Globus pallidus (tissue), 1 donor: ENCODE data around the gene GRID2.

Experiments
- DNase-seq: peaks from one replicate; pipeline ENCODE4 v3.0.0-alpha.2; 2015; ENCODE audit warnings: low spot score

GRID2 gene

DNA sequence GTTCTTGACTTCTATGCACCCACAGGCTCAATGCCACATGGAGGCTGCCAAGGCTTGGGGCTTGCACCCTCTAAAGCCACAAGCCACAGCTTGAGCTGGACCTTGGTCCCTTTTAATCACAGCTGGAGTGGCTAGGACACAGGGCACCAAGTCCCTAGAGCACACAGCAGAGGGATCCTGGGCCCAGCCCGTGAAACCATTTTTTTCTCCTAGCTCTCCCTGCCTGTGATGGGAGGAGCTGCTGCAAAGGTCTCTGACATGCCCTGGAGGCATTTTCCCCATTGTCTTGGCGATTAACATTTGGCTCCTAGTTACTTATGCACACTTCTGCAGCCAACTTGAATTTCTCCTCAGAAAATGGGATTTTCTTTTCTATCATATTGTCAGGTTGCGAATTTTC is 410.9 kb downstream of the GRID2 start:
- DNase-seq, result no peak

DNA sequence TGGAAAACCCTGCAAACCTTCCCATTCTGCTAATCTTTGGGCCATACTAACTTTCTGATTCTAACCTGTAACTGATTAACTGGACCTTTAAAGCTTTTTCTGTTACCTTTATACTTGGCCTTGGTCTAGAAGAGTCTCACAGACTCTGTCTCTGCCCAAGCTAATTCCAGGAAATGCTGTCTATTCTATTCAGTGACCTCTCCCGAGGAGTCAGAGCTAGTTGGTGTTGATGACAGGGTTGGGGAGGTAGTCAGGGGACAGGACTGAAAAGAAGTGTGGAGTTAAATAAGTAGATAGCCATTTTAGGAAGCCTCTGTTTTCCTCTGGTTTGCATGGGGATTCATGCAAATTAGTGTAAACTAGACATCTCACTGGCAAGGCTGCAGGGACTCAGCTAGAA is 429.5 kb downstream of the GRID2 start:
- no peak for DNase-seq

DNA sequence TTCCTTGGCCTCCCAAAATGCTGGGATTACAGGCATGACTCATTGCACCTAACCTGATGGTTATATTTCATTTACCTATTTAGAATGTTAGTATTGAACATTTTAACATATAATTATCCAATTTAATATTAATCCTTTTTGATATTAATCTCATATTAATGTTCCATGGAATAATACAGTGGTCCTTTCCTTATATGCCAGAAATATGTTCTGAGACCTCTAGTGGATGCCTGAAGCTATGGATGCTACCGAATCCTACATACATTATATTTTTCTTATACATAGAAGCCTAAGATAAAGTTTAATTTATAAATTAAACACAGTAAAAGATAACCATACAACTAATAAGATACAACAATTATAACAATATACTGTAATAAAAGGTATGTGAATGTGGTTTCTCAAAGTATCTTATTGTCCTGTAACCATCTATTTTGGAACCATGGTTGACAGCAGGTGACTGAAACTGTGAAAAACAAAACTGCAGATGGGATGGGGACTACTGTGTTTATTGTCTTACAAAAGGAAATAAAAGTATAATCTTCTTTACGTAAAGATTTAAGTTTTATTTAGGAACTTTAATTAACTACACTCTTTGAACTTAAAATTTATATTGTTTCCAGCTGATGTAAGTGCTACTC is 431.4 kb downstream of the GRID2 start:
- no peak for DNase-seq

DNA sequence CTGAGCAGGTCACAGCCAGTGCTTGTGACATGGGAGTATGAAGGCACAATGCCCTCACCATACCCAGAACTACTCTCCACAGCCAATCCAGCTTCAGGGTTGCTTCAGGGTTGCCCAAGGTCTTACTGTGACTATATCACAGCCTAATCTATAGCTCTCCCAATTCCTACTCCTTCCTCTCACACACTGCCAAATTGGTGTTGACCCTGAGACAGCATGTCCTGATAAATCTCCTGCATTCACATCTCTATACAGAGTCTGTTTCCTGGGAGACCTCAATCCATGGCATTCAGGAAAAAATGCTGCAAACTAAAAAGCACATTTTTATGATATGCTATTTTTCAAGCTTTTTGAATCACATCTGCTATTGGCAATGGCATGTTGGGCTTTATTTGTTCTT is 456.7 kb downstream of the GRID2 start:
- no peak for DNase-seq

DNA sequence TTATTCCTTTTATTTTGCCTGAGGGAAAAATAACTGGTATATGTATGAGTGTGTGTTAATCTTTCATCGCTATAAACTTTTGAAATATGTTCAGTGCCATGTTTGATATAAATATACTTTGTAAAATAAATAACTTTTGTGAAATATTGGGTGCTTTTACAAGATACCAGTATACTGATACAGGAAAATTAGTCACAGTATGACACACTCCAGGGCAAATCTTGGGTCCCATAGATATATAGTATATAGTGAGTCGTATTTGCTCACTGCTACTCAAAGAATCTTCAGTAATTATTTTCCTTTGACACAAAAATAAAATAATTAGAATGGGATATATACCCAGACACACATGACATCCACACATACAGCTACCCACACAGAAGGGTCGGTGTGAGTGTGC is 472.3 kb downstream of the GRID2 start:
- DNase-seq, result no peak

DNA sequence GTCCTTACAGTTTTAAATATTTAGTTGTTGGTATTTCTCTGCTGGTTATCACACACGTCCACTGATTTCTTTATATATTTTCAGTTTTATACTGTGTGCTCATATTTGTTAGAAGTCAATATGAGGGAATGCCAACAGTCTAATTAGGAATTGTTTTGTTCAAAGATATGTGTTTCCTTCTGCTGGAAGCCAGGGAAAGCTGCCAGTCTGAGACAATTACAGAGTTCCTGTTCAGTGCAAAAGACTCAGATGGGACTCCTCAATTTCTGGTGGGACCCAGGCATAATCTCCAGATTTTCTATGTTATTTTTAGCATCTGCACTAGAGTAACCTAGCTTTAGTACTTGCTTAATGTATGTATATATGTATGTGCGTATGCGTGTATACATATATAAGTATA is 486.0 kb downstream of the GRID2 start:
- DNase-seq, result no peak

DNA sequence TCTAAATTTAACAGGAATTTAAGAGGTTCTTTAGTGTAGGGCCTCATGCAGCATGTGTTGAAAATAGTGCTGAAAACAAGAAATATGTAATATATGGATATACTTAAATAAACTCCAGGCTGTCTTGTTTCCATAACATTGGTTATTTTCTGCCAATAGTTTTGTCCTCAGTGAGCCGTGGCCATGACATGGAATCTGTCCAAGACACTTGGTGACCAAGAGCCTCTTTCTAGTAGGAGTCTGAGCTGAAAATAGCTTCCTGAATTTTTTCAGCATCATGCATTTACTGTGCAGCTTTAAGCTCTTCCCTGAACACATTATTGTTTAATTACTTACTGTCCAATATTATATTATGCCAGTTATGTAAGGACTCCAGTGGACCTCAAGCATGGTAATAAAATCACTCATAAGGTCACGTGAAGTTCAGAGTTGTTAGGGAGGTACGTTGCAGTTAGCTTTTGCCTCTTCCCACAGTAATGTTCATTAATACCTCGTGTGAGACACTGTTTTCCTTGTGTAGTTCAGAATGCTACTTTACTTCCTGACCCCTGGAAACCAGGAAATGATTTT is 488.2 kb downstream of the GRID2 start:
- DNase-seq, result peak; percentile 2

DNA sequence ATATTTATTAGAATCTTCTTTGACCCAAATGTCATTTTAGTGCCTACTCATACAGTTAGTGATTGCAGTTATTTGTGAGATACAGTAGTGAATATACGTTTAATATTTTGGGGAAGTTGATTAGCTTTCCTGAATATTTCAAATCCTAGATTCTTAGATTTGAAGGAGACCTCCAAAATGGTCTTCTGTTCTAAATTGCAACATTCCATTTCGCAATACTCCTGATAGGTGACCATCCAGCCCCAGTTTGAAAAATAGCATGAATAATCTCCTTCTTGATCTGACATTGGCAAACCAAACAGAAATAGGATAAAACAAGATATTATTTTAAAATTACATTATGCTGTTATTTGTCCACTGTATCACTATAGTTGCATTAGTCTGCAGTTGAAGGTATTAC is 505.6 kb downstream of the GRID2 start:
- DNase-seq, result no peak

DNA sequence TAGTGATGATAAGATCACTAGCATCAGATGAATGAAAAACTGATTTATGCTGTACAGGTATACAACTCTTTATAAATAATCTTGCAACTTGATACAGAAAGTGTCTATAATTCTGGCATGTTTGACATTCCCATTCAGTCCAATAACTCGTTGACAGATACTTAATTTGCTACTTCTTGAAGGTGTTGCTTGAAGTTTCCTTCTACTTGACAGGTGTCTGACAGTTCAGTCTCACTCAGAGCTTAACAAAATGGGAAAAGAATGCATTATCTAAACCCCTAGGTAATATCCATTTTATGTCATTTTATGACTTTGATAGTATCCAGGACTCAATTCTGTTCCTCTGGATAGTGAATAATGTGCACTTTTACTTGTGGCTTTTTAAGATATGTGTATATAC is 508.9 kb downstream of the GRID2 start:
- no peak for DNase-seq

DNA sequence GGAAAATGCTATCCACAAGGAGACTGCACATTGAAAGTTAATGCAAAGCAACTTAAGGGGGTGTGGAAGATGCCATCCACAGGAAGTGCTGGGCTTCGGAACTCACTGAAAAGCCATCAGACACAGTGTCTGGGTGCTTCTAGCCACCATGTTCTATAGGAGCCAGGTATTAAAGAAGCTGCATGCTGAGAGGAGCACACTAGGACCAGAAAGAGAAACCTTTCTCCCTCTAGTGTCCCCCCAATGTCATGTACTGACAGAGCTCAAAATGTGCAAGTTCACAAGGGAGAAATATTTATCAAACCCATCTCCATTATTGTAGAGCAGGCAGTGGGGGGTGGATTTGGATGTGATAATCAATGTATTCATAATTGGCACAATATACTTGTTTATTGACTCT is 510.9 kb downstream of the GRID2 start:
- DNase-seq, result no peak

DNA sequence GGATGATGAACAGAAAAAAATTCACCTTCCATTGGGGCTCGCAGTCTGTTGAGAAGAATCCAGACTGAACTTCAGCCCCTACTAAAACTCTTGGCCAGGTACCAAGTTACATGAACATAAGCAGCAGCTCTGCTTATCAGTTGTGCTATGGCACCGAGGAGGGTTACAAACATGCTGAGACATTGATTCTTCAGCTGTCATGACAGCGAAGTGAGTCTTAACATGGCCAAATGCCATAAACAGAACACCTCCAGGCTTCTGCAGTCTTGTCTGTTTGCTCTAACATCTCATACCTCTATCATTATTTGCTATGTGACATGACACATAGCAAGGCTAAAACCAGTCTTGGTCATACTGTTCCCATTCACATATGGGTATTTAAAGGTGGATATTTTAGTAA is 521.5 kb downstream of the GRID2 start:
- DNase-seq, result no peak

DNA sequence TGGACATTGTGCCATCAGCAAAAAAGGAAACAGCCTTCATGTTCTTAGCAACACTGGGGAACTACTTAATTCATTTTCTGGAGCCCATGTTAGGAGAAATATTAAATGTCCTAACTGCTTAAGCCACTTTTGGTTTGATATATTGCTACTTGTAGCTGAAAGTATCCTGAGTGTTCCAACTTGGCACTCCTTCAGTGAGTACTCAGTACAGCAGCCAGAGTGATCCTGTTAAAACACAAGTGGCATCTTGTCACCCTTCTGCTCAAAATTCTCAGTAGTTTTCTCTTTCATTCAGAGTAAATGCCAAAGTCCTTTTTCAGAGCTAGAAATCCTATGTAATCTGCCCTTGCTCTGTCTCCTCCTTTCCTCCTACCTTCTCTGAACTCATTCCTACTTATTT is 522.0 kb downstream of the GRID2 start:
- peak; percentile 3 for DNase-seq

DNA sequence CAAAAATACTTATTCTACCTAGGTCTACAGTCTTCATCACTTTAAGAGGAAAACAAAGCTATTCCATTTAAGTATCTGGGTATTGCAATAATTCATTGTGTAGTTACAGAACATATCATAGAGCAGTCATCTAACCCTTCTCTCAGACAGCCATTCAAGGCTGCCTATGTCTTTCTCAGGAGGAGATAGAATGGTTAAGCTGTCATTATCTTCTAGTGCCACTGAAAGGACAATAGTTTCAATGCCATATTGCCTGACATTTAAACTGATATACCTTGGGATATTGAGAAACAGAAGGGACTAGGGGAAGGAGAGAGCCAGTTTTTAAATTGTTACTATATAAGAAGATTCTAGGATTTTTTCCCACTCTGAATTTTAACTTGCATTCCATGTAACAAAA is 527.0 kb downstream of the GRID2 start:
- DNase-seq, result no peak

DNA sequence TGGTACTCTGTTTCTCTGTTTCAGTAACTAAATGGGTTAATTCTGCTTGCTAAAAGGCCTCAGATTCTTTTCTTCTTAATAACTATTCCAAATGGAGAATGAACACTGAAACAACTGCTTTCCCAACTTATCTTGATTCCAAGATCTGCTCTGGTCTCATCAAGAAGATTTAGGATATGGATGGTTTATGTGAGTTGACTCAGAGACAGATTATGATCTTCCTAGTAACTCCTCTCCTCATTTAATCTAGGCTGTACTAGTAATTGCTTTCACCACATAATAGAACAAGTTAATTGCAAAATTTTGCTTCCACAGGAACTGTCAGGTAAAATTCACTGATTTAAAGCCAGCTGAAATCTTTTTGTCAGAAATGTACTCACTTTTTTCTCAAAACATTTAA is 537.1 kb downstream of the GRID2 start:
- DNase-seq, result no peak

DNA sequence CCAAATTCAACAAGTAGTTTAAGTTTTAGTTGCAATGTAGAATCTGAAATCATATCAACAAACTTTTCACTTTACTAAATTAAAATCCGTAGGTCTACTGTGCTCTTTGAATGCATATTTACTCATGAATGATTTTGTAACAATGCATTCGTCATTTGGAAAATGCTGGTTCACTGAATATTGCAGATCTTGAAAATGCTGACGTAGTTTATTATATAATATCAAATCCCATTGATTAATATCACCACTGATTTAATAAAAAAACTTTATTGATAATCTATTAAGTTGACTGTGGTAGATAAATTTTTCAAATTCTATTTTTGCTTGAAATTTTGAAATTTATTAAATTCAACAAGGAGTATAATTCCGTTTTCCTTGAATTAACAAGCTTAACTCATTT is 540.0 kb downstream of the GRID2 start:
- DNase-seq, result no peak

DNA sequence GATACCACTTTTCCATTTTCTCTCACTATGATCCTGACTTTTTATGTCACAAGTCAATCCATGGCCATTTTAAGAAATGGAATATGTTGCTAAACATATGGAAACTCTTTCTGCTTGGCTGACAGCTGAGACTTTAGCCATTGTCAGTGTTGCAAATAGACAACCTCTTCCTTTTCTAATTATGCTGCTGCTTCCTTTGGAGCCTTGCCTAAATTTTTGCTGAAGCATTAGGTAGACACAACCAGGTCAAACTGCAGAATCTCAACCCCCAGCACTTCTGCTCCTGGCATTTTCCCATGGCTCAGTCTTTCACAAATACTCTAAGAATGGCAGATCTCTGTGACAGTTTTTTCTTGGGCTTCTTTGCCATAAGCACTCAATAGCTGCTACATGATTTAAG is 543.3 kb downstream of the GRID2 start:
- no peak for DNase-seq

DNA sequence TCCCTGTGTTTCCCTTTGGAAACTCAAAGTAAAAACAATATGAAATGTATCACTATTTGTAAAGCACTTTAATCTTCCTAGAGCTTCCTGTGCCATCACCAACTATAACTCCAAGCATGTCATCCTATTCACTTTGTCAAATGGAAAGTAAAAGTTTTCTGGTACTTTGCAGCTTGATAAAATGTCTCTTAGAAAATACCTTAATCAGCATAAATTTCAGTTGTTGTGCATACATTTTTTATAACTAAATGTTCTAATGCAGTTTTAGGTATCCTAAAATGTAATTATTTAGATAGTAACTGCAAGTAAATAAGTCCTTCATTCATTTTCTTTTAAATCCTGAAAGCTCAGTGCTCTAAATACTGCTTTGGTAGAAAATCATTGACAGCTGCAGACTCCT is 558.7 kb downstream of the GRID2 start:
- DNase-seq, result no peak

DNA sequence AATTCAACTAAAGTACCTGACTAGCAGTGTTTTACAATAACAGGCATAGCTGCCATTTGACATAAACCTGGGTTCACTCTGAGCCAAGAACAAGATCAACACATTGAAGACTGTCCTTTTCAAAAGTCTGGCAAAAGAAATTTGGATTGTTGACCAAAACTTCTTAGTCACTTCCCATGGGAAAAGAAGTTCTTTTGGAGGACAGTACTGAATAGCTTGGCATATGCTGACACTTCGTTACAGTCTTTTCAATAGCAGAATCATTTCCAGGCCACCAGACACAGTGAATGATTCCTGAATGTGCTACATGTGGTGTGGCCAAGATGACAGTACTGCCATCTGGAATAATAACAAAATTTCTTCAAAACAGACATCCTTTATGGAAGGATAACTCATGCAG is 560.3 kb downstream of the GRID2 start:
- DNase-seq, result peak; percentile 46

DNA sequence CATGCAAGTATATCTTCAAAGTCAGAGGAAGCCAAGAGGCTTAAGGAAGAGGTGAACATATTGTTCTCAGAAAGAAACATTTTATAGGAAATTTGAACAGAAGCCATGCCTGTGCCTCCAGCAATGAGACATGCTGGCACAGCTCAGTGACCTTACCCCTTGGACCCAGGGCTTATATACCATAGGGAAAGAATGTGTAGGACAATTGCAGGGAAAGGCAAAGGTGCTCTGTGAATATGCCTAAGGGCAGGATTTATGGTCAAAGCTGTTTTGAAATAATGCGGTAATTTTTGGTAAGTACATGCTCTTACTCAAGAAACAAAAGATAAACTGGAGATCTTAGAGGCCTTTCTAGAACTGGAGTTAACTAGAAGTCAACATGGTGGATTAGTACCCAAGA is 568.8 kb downstream of the GRID2 start:
- DNase-seq, result no peak

DNA sequence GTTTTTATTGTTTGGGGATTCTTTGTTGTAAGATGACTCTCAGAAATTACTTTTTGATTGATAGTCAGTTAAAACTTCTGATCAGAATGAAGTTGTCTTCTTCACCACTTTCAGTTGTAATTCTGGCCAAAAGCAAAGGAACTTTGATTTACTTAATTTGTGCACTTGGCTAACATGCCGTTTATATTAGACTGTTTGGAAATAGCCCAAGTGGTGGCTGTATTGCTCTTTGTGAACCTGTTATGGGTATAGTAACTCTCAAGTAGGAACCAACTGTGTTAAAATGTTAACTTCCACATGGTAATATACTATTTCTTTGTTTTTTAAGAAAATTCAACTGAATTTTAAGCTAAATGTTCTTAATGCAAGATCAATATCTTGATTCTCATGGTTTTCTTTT is 581.9 kb downstream of the GRID2 start:
- no peak for DNase-seq

DNA sequence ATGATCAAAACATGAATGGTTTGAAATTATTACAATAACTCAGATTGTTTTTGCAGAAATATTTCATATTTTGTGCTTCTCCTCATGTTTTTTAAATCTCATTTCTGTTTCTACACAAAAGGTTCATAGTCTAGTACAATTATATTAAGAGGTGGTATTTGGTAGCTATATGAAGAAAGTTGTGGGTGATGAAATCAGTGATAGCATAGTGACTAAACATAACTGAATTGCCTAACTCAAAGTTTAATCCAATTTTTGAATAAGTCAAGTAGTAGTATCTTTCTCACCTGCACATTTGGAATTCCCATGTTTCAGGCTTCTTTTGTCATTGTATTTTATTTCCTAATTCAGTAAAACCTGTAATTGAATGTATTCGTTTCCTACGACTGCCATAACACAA is 648.7 kb downstream of the GRID2 start:
- DNase-seq, result no peak

DNA sequence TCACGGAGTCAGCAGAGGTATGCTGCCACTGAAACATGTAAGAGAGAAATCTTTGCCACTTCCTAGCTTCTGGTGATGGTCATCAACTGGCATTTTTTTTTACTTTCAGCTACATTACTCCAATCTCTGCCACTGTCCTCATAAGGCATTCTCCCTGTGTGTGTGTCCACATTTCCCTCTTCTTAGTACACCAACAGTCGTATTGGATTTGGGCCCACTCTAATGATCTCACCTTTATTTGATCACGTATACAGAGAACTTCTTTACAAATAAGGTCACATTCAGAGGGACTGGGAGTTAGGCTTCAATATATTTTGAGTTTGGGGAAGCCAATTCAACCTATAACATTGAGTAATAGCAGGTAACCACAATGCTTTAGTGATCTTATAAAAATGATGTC is 649.1 kb downstream of the GRID2 start:
- no peak for DNase-seq

DNA sequence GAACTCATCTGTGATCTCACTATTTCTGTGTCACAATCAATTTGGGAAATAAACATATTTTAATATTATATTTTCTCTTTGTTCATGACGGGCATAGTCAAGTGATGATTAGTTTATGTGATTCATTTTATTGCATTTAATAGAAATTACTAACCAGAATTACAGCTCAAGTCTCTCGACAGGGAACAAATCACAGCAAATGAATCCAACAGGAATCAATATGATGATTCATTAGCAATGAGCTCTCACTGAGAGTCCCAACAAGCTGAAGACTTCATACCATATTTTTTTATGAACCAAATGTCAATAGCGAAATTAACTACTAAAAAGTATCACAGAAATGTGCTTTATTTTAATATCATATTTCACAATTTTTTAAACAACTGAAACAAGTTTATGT is 649.7 kb downstream of the GRID2 start:
- DNase-seq, result no peak

DNA sequence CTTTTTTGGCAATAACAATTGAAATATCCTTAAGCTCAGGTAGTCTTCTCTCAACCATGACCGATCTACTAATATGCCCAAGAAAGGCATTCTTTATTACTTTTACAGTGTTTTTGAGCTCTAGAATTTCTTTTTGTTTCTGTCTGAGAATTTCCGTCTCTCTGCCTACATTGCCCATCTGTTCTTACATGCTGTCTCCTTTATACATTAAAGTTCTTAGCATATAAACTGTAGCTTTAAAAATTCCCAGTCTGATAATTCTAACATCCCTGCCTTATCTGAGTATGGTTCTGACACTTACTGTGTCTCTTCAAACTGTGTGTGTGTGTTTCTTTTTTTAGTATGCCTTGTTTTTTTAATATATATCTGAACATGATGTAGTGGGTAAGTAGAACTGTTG is 658.1 kb downstream of the GRID2 start:
- no peak for DNase-seq

DNA sequence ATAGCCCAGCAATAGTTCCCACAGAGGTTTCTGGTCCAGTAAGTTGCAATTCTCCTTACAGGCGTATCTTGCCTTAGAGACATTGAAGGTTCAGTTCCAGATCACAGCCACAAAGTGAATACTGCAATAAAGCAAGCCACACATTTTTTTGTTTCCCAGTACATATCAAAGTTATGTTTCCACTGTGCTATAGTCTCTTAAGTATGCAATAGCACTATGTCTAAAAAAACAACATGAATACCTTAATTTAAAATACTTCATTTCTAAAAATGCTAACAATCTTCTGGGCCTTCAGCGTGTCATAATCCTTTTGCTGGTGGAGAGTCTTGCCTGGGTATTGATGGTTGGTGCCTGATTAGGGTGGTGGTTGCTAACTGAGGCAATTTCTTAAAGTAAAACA is 659.1 kb downstream of the GRID2 start:
- no peak for DNase-seq
